H9 (cell line): ENCODE measurements around the gene ZNF319. TPM values are rescaled to one million over a fixed set of nuclear protein-coding genes. Genes with fewer than 3 reads are reported as not detected.
A peak's percentile ranks its signal among the peaks of the same experiment; 100 is the strongest.

Experiments
- DNase-seq: peaks from one replicate; pipeline ENCODE4 v3.0.0-alpha.2; 2017
- H2AFZ ChIP-seq: one replicate; pipeline ENCODE4 v1.6.1; 2013; ENCODE audit warnings: mild to moderate bottlenecking, low read length, control low read depth, moderate library complexity
- H2AK5ac ChIP-seq: 2 replicates; pipeline ENCODE4 v1.6.1; 2013; ENCODE audit warnings: low read length, control low read depth, mixed read lengths; ENCODE audit not compliant: insufficient read length
- H2BK120ac ChIP-seq: one replicate; pipeline ENCODE4 v1.6.1; 2013; ENCODE audit warnings: low read depth, mild to moderate bottlenecking, low read length, control low read depth, inconsistent platforms; ENCODE audit not compliant: poor library complexity, severe bottlenecking
- H2BK12ac ChIP-seq: 2 replicates; pipeline ENCODE4 v1.6.1; 2013; ENCODE audit warnings: low read length, control low read depth, mixed read lengths, low read depth; ENCODE audit not compliant: insufficient read length
- H2BK15ac ChIP-seq: 2 replicates; pipeline ENCODE4 v1.6.1; 2013; ENCODE audit warnings: low read depth, low read length, control low read depth
- H2BK20ac ChIP-seq: one replicate; pipeline ENCODE4 v1.6.1; 2013; ENCODE audit warnings: low read depth, mild to moderate bottlenecking, low read length, control low read depth, inconsistent platforms; ENCODE audit not compliant: poor library complexity, severe bottlenecking
- H2BK5ac ChIP-seq: 2 replicates; pipeline ENCODE4 v1.6.1; 2013; ENCODE audit warnings: low read length, control low read depth, mixed read lengths; ENCODE audit not compliant: insufficient read length
- H3K14ac ChIP-seq: 2 replicates; pipeline ENCODE4 v1.6.1; 2013; ENCODE audit warnings: low read length, control low read depth; ENCODE audit not compliant: insufficient read depth
- H3K18ac ChIP-seq: 2 replicates; pipeline ENCODE4 v1.6.1; 2013; ENCODE audit warnings: low read depth, mild to moderate bottlenecking, mixed read lengths, low read length, control low read depth; ENCODE audit not compliant: insufficient read length
- H3K23ac ChIP-seq: 2 replicates; pipeline ENCODE4 v1.6.1; 2013; ENCODE audit warnings: low read length, control low read depth, mixed read lengths, low read depth; ENCODE audit not compliant: insufficient read length
- H3K23me2 ChIP-seq: 2 replicates; pipeline ENCODE4 v1.6.1; 2013; ENCODE audit warnings: low read depth, mild to moderate bottlenecking, mixed read lengths, low read length, control low read depth; ENCODE audit not compliant: insufficient read length, poor library complexity, severe bottlenecking
- H3K27ac ChIP-seq: 2 replicates; pipeline ENCODE4 v1.5.1; 2013; ENCODE audit warnings: low read length, control low read depth, mixed read lengths, low read depth; ENCODE audit not compliant: insufficient read length
- H3K27me3 ChIP-seq: 2 replicates; pipeline ENCODE4 v1.6.1; 2013; ENCODE audit warnings: low read length, control low read depth, inconsistent platforms; ENCODE audit not compliant: insufficient read depth
- H3K4ac ChIP-seq: 2 replicates; pipeline ENCODE4 v1.6.1; 2013; ENCODE audit warnings: low read depth, mild to moderate bottlenecking, control low read depth, inconsistent platforms, low read length, moderate library complexity
- H3K4me1 ChIP-seq: 2 replicates; pipeline ENCODE4 v1.6.1; 2013; ENCODE audit warnings: low read length, control low read depth, inconsistent platforms; ENCODE audit not compliant: insufficient read depth
- H3K4me2 ChIP-seq: 2 replicates; pipeline ENCODE4 v1.6.1; 2013; ENCODE audit warnings: low read length, control low read depth, mixed read lengths; ENCODE audit not compliant: insufficient read length, insufficient read depth
- H3K56ac ChIP-seq: 2 replicates; pipeline ENCODE4 v1.6.1; 2013; ENCODE audit warnings: low read depth, mild to moderate bottlenecking, mixed read lengths, low read length, control low read depth; ENCODE audit not compliant: insufficient read length
- H3K79me1 ChIP-seq: 2 replicates; pipeline ENCODE4 v1.6.1; 2013; ENCODE audit warnings: low read depth, mild to moderate bottlenecking, moderate library complexity, low read length, control low read depth, inconsistent platforms; ENCODE audit not compliant: insufficient read depth, poor library complexity, severe bottlenecking
- H3K79me2 ChIP-seq: 2 replicates; pipeline ENCODE4 v1.6.1; 2013; ENCODE audit warnings: low read length, control low read depth, inconsistent platforms; ENCODE audit not compliant: insufficient read depth
- H3K9ac ChIP-seq: 2 replicates; pipeline ENCODE4 v1.6.1; 2013; ENCODE audit warnings: low read length, control low read depth, mixed read lengths; ENCODE audit not compliant: insufficient read length; ENCODE audit errors: extremely low read depth
- H3K9me3 ChIP-seq: one replicate; pipeline ENCODE4 v1.6.1; 2013; ENCODE audit warnings: low read depth, low read length, inconsistent platforms; ENCODE audit not compliant: control insufficient read depth
- H3T11ph ChIP-seq: one replicate; pipeline ENCODE4 v1.6.1; 2013; ENCODE audit warnings: mild to moderate bottlenecking, low read length, control low read depth, inconsistent platforms
- H4K20me1 ChIP-seq: one replicate; pipeline ENCODE4 v1.6.1; 2013; ENCODE audit not compliant: control insufficient read depth, insufficient read length, insufficient read depth
- H4K5ac ChIP-seq: 2 replicates; pipeline ENCODE4 v1.6.1; 2013; ENCODE audit warnings: low read depth, mild to moderate bottlenecking, mixed read lengths, low read length, control low read depth; ENCODE audit not compliant: insufficient read length
- H4K8ac ChIP-seq: replicated peaks from 2 replicates; pipeline ENCODE4 v1.6.1; 2013; ENCODE audit warnings: low read length, control low read depth, mixed read lengths, low read depth; ENCODE audit not compliant: insufficient read length
- H4K91ac ChIP-seq: 2 replicates; pipeline ENCODE4 v1.6.1; 2013; ENCODE audit warnings: low read depth, mild to moderate bottlenecking, moderate library complexity, mixed read lengths, low read length, control low read depth; ENCODE audit not compliant: insufficient read length
- H3K27ac Mint-ChIP-seq, 3 experiments: 2 replicates in 2 of 3; 3 replicates in 1 of 3; pipeline ENCODE4 v1.8.0; 2020 to 2021; ENCODE audit warnings: mixed read lengths in 3 of 3, mild to moderate bottlenecking in 1 of 3, moderate library complexity in 1 of 3
- H3K27me3 Mint-ChIP-seq: 2 replicates; pipeline ENCODE4 v1.8.0; 2021; ENCODE audit warnings: low read depth, mild to moderate bottlenecking, moderate library complexity, mixed read lengths
- H3K36me3 Mint-ChIP-seq, 3 experiments: 2 replicates in 2 of 3; 3 replicates in 1 of 3; pipeline ENCODE4 v1.8.0; 2020 to 2021; ENCODE audit warnings: low read depth in 3 of 3, mixed read lengths in 3 of 3; ENCODE audit not compliant: insufficient read depth in 1 of 3
- H3K4me1 Mint-ChIP-seq, 2 experiments: 2 replicates each; pipeline ENCODE4 v1.8.0; 2020; ENCODE audit warnings: mixed read lengths in 2 of 2
- H3K4me3 Mint-ChIP-seq, 2 experiments: 2 replicates in 1 of 2; 3 replicates in 1 of 2; pipeline ENCODE4 v1.8.0; 2020 to 2021; ENCODE audit warnings: mild to moderate bottlenecking in 2 of 2, mixed read lengths in 2 of 2, moderate library complexity in 1 of 2
- H3K9me3 Mint-ChIP-seq, 2 experiments: 2 replicates in 1 of 2; 3 replicates in 1 of 2; pipeline ENCODE4 v1.8.0; 2020; ENCODE audit warnings: mild to moderate bottlenecking in 2 of 2, mixed read lengths in 2 of 2, moderate library complexity in 1 of 2
- CTCF ChIP-seq: fragments of 200-600 bp; sonication (generic); conservative IDR thresholded peaks from 3 replicates; pipeline ENCODE4 v1.8.0; 2021; ENCODE audit warnings: antibody characterized with exemption, mild to moderate bottlenecking
- WGBS: extraction: QIAGEN DNeasy Blood & Tissue Kit; methylation state at CpG from one replicate; pipeline ENCODE4 v1.1.7; 2013; ENCODE audit warnings: missing lambda C conversion rate, low lambda C conversion rate, mixed read lengths; ENCODE audit not compliant: insufficient read length; ENCODE audit errors: extremely low coverage; 5-methylcytosine and 5-hydroxymethylcytosine counted together
- total RNA-seq: library from RNA; stranded (reverse); gene quantifications from 2 replicates; pipeline ENCODE4 v1.2.1, GENCODE V29; 2021

The ZNF319 gene
- total RNA-seq, 1 experiment from 2014 or later = 5.6 TPM

GRCh38 chr16:58013201-58013956 lies 12.9 kb upstream of the ZNF319 start:
- H3K56ac ChIP-seq = no peak overlapping the region
- no peak overlapping the region for H2BK12ac ChIP-seq
- no peak overlapping the region for H3K18ac ChIP-seq
- no peaks in the 10 kb centered on the region for H3K9me3 ChIP-seq
- H3K14ac ChIP-seq = no peak overlapping the region; the same call in 1 of the 2 replicates
- no peaks in the 10 kb centered on the region for H3K9me3 Mint-ChIP-seq
- H3K4me1 Mint-ChIP-seq = peaks cover 22 to 25% of the 10 kb centered on the region in 2 experiments
- no peaks in the 10 kb centered on the region for H3K23me2 ChIP-seq
- H3K9ac ChIP-seq = no peak overlapping the region
- H3K79me1 ChIP-seq = no peaks in the 10 kb centered on the region
- no peak overlapping the region for H2BK120ac ChIP-seq
- no peak overlapping the region for H2AK5ac ChIP-seq
- no peak overlapping the region for H3K4me2 ChIP-seq
- H2BK20ac ChIP-seq = no peak overlapping the region
- H3K27me3 Mint-ChIP-seq = no peaks in the 10 kb centered on the region
- no peak overlapping the region for H3T11ph ChIP-seq
- WGBS = no CpG with 5 or more reads among the region's 9 CpGs
- H2BK15ac ChIP-seq = no peak overlapping the region
- peaks cover 10 to 34% (median 15%) of the 10 kb centered on the region in 3 experiments; a peak in 6 of 7 replicates for H3K36me3 Mint-ChIP-seq
- no peaks in the 10 kb centered on the region for H3K27me3 ChIP-seq
- H3K79me2 ChIP-seq = no peaks in the 10 kb centered on the region
- H3K4me1 ChIP-seq = no peaks in the 10 kb centered on the region
- no peak overlapping the region for H3K23ac ChIP-seq
- no peak overlapping the region for H4K91ac ChIP-seq
- H4K20me1 ChIP-seq = no peaks in the 10 kb centered on the region
- H3K27ac ChIP-seq = no peak overlapping the region
- no peak for TF ChIP-seq CTCF
- H2BK5ac ChIP-seq = no peak overlapping the region
- no peak overlapping the region for H3K4me3 Mint-ChIP-seq
- H3K27ac Mint-ChIP-seq = 0 out of 7 replicates have a peak overlapping the region, but pooled peaks of 1 of the 3 experiments have one; percentile 23
- DNase-seq = no peak
- H4K8ac ChIP-seq = no peak overlapping the region
- H3K4ac ChIP-seq = no peak overlapping the region
- no peak overlapping the region for H2AFZ ChIP-seq
- H4K5ac ChIP-seq = no peak overlapping the region
